ENCODE results near the gene VAMP5.
A peak's percentile ranks its signal among the peaks of the same experiment; 100 is the strongest.

VAMP5 gene

GRCh38 chr2:85628658-85629057, 44.4 kb downstream of the VAMP5 start:
- Mint-ChIP-seq H3K27me3 (ENCODE audit: low read depth, poor library complexity) (no peaks in the 10 kb centered on the region), H3K27ac (no peak overlapping the region), H3K4me1 (no peaks in the 10 kb centered on the region), H3K9me3 (no peaks in the 10 kb centered on the region), H3K36me3 (ENCODE audit: low read depth) (peaks cover 79% of the 10 kb centered on the region), H3K4me3 (no peak overlapping the region)
- no peak for DNase-seq
- TF ChIP-seq CTCF (IDR thresholded peaks at IDR 0.05) = no peak

- no peaks in the 10 kb centered on the region for H3K9me3 Mint-ChIP-seq
- TF ChIP-seq CTCF (IDR thresholded peaks at IDR 0.05) = no peak
- no peak for DNase-seq
- H3K4me3 Mint-ChIP-seq = no peak overlapping the region
- H3K27ac Mint-ChIP-seq = no peak overlapping the region
- H3K27me3 Mint-ChIP-seq (ENCODE audit: low read depth, poor library complexity) = no peaks in the 10 kb centered on the region
- H3K4me1 Mint-ChIP-seq = no peaks in the 10 kb centered on the region
- H3K36me3 Mint-ChIP-seq (ENCODE audit: low read depth) = peaks cover 75% of the 10 kb centered on the region
Measured at GRCh38 chr2:85631316-85631715, 47.1 kb downstream of the VAMP5 start.

GRCh38 chr2:85635011-85635410, 50.8 kb downstream of the VAMP5 start:
- Mint-ChIP-seq H3K9me3 (no peaks in the 10 kb centered on the region), H3K4me3 (no peak overlapping the region), H3K27ac (no peak overlapping the region), H3K36me3 (ENCODE audit: low read depth) (peaks cover 75% of the 10 kb centered on the region), H3K4me1 (no peaks in the 10 kb centered on the region), H3K27me3 (ENCODE audit: low read depth, poor library complexity) (peaks cover 2% of the 10 kb centered on the region)
- DNase-seq = no peak
- TF ChIP-seq CTCF (IDR thresholded peaks at IDR 0.05) = no peak

GRCh38 chr2:85635636-85636035, 51.4 kb downstream of the VAMP5 start:
- peaks cover 2% of the 10 kb centered on the region for H3K27me3 Mint-ChIP-seq (ENCODE audit: low read depth, poor library complexity)
- H3K9me3 Mint-ChIP-seq = no peaks in the 10 kb centered on the region
- no peaks in the 10 kb centered on the region for H3K4me1 Mint-ChIP-seq
- peak overlapping the region; percentile 76 for H3K27ac Mint-ChIP-seq
- DNase-seq = no peak
- no peak for TF ChIP-seq CTCF (IDR thresholded peaks at IDR 0.05)
- peaks cover 73% of the 10 kb centered on the region for H3K36me3 Mint-ChIP-seq (ENCODE audit: low read depth)
- no peak overlapping the region for H3K4me3 Mint-ChIP-seq

- Mint-ChIP-seq H3K4me3 (no peak overlapping the region), H3K27me3 (ENCODE audit: low read depth, poor library complexity) (no peaks in the 10 kb centered on the region), H3K9me3 (no peaks in the 10 kb centered on the region), H3K27ac (no peak overlapping the region), H3K36me3 (ENCODE audit: low read depth) (peaks cover 67% of the 10 kb centered on the region), H3K4me1 (no peaks in the 10 kb centered on the region)
- no peak for TF ChIP-seq CTCF (IDR thresholded peaks at IDR 0.05)
- no peak for DNase-seq
Measured at GRCh38 chr2:85642725-85643124, 58.5 kb downstream of the VAMP5 start.
